HepG2 (cell line): ENCODE data around the gene DBNDD2. TPM values are rescaled to one million over a fixed set of nuclear protein-coding genes. Genes with fewer than 3 reads are reported as not detected.
A peak's percentile ranks its signal among the peaks of the same experiment; 100 is the strongest.

Experiments used
- GLI4 ChIP-seq: sonication (generic); formaldehyde crosslinking; IDR thresholded peaks from 2 replicates; pipeline ENCODE4 v1.5.1; 2020; ENCODE audit warnings: missing genetic modification reagents, mild to moderate bottlenecking, moderate library complexity, borderline replicate concordance
- NFKB2 ChIP-seq: sonication (generic); formaldehyde crosslinking; IDR thresholded peaks from 2 replicates; pipeline ENCODE4 v1.4.0; 2020; ENCODE audit warnings: missing genetic modification reagents, borderline replicate concordance
- SRSF9 ChIP-seq: fragments of 200-400 bp; formaldehyde crosslinking; IDR thresholded peaks from 2 replicates; pipeline ENCODE4 v1.6.1; 2018; ENCODE audit warnings: borderline replicate concordance, mild to moderate bottlenecking, low read depth, low read length; ENCODE audit not compliant: insufficient read depth, poor library complexity, severe bottlenecking
- ZNF138 ChIP-seq: sonication (generic); formaldehyde crosslinking; IDR thresholded peaks from 2 replicates; pipeline ENCODE4 v1.5.0; 2020; ENCODE audit warnings: mild to moderate bottlenecking, low read depth, missing genetic modification reagents
- ZNF891 ChIP-seq: sonication (generic); formaldehyde crosslinking; IDR thresholded peaks from 2 replicates; pipeline ENCODE4 v1.5.0; 2020; ENCODE audit warnings: mild to moderate bottlenecking, missing genetic modification reagents
- ZSCAN22 ChIP-seq: sonication (generic); formaldehyde crosslinking; IDR thresholded peaks from 2 replicates; pipeline ENCODE4 v1.4.0; 2020; ENCODE audit warnings: mild to moderate bottlenecking, missing genetic modification reagents
- polyA plus RNA-seq, 8 experiments: library from polyadenylated mRNA; depleted of rRNA in 3 of 8; stranded (reverse) in 7 of 8; unstranded in 1 of 8; fragments of >200 nt; fragmentation: Illumina TruSeq in 4 of 8; extraction: Trizol in 4 of 8; gene quantifications; 2 replicates each; pipeline versions ENCODE4 v1.2.1 to v1.2.3, GENCODE V29; 2011 to 2016; ENCODE audit warnings: low read depth in 4 of 8, missing spikeins in 1 of 8, mixed read lengths in 1 of 8; ENCODE audit not compliant: insufficient read depth in 1 of 8
- total RNA-seq, 5 experiments: library from RNA; depleted of rRNA; stranded (reverse); fragments of >200 nt; fragmentation: Illumina TruSeq; extraction: Trizol; gene quantifications; 2 replicates each; pipeline ENCODE4 v1.2.3, GENCODE V29; 2016; ENCODE audit warnings: low read depth in 1 of 5
- TF ChIP-seq, protein P1 (sequence below): sonication (generic); formaldehyde crosslinking; IDR thresholded peaks from 2 replicates; pipeline ENCODE4 v1.4.0; 2020; ENCODE audit warnings: missing genetic modification reagents
- TF ChIP-seq, protein P2 (sequence below): sonication (generic); formaldehyde crosslinking; IDR thresholded peaks from 2 replicates; pipeline ENCODE4 v1.5.0; 2020; ENCODE audit warnings: mild to moderate bottlenecking, missing genetic modification reagents, borderline replicate concordance
- TF ChIP-seq, protein P3 (sequence below): sonication (generic); formaldehyde crosslinking; IDR thresholded peaks from 2 replicates; pipeline ENCODE4 v1.8.1; 2023; ENCODE audit warnings: mild to moderate bottlenecking, missing genetic modification reagents, borderline replicate concordance
- TF ChIP-seq, protein P4 (sequence below): sonication (generic); formaldehyde crosslinking; IDR thresholded peaks from 2 replicates; pipeline ENCODE4 v1.5.1; 2020; ENCODE audit warnings: missing genetic modification reagents, mild to moderate bottlenecking, borderline replicate concordance
- TF ChIP-seq, protein P5 (sequence below): sonication (generic); formaldehyde crosslinking; IDR thresholded peaks from 2 replicates; pipeline ENCODE4 v1.4.0; 2020; ENCODE audit warnings: mild to moderate bottlenecking, low read depth, missing genetic modification reagents
- TF ChIP-seq, protein P6 (sequence below): sonication (generic); formaldehyde crosslinking; IDR thresholded peaks from 2 replicates; pipeline ENCODE4 v1.4.0; 2020; ENCODE audit warnings: missing genetic modification reagents, borderline replicate concordance

DBNDD2 gene
- total and polyA plus RNA-seq, 2 of the 13 experiments (the other 11 are each of a cell fraction or from before 2014, with no cell fraction given): 16.7 to 47.6 TPM

DNA sequence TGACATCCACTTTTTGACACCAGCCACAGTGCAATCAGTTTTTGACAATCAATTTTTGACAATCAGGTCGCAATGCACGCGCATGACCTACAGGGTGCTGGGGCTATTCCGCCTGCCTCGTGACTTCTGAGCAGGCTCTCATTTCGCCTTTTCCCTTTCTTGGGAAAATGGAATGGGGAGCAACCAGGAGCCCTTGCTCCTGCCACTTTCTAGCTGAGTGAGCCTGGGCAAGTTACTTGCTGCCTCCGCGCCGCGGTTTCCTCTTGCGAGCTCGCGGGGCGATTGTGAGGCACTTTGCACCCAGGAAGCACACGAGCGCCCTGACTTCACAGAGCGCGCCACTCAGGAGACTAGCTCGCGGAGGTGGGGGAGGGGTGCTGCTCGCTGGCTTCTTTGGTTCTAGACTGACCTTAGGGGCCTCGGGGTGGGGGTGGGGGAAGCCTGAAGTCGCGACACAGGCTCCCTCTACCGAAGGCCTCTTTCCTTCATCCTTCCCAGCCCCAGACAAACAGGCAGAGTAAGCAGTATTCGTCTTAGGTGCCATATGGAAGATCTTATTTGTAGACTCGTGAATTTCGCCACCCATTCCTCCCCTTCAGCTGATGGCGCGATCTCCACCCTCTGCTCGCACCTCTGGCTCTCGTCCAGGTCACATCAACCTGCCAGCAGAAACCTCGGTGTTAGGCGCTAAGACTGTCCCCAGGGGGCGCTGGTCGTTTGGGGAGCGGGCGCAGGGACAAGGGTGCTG lies 34.6 kb upstream of the DBNDD2 start (continued):
- TF ChIP-seq, protein P1, sequence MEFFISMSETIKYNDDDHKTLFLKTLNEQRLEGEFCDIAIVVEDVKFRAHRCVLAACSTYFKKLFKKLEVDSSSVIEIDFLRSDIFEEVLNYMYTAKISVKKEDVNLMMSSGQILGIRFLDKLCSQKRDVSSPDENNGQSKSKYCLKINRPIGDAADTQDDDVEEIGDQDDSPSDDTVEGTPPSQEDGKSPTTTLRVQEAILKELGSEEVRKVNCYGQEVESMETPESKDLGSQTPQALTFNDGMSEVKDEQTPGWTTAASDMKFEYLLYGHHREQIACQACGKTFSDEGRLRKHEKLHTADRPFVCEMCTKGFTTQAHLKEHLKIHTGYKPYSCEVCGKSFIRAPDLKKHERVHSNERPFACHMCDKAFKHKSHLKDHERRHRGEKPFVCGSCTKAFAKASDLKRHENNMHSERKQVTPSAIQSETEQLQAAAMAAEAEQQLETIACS: no peak
- TF ChIP-seq, protein P2, sequence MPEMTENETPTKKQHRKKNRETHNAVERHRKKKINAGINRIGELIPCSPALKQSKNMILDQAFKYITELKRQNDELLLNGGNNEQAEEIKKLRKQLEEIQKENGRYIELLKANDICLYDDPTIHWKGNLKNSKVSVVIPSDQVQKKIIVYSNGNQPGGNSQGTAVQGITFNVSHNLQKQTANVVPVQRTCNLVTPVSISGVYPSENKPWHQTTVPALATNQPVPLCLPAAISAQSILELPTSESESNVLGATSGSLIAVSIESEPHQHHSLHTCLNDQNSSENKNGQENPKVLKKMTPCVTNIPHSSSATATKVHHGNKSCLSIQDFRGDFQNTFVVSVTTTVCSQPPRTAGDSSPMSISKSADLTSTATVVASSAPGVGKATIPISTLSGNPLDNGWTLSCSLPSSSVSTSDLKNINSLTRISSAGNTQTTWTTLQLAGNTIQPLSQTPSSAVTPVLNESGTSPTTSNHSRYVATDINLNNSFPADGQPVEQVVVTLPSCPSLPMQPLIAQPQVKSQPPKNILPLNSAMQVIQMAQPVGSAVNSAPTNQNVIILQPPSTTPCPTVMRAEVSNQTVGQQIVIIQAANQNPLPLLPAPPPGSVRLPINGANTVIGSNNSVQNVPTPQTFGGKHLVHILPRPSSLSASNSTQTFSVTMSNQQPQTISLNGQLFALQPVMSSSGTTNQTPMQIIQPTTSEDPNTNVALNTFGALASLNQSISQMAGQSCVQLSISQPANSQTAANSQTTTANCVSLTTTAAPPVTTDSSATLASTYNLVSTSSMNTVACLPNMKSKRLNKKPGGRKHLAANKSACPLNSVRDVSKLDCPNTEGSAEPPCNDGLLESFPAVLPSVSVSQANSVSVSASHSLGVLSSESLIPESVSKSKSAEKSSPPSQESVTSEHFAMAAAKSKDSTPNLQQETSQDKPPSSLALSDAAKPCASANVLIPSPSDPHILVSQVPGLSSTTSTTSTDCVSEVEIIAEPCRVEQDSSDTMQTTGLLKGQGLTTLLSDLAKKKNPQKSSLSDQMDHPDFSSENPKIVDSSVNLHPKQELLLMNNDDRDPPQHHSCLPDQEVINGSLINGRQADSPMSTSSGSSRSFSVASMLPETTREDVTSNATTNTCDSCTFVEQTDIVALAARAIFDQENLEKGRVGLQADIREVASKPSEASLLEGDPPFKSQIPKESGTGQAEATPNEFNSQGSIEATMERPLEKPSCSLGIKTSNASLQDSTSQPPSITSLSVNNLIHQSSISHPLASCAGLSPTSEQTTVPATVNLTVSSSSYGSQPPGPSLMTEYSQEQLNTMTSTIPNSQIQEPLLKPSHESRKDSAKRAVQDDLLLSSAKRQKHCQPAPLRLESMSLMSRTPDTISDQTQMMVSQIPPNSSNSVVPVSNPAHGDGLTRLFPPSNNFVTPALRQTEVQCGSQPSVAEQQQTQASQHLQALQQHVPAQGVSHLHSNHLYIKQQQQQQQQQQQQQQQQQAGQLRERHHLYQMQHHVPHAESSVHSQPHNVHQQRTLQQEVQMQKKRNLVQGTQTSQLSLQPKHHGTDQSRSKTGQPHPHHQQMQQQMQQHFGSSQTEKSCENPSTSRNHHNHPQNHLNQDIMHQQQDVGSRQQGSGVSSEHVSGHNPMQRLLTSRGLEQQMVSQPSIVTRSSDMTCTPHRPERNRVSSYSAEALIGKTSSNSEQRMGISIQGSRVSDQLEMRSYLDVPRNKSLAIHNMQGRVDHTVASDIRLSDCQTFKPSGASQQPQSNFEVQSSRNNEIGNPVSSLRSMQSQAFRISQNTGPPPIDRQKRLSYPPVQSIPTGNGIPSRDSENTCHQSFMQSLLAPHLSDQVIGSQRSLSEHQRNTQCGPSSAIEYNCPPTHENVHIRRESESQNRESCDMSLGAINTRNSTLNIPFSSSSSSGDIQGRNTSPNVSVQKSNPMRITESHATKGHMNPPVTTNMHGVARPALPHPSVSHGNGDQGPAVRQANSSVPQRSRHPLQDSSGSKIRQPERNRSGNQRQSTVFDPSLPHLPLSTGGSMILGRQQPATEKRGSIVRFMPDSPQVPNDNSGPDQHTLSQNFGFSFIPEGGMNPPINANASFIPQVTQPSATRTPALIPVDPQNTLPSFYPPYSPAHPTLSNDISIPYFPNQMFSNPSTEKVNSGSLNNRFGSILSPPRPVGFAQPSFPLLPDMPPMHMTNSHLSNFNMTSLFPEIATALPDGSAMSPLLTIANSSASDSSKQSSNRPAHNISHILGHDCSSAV (CRISPR knock-in tag): no peak
- peak; percentile 76; the same call in 1 of the 2 replicates for TF ChIP-seq NFKB2 (CRISPR knock-in tag)
- TF ChIP-seq, protein P3, sequence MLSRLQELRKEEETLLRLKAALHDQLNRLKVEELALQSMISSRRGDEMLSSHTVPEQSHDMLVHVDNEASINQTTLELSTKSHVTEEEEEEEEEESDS: no peak
- TF ChIP-seq, protein P4, sequence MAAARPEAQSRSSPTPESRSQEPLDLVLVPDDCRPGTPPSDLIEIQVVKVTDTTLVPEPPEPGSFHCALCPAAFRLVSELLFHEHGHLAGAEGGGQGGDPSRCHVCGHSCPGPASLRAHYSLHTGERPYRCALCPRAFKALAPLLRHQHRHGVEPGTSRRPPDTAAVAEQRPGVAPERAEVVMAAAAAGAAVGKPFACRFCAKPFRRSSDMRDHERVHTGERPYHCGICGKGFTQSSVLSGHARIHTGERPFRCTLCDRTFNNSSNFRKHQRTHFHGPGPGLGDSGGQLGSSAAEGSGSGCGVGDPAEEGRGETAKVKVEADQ (CRISPR knock-in tag): no peak
- TF ChIP-seq GLI4 (CRISPR knock-in tag): no peak
- TF ChIP-seq, protein P5, sequence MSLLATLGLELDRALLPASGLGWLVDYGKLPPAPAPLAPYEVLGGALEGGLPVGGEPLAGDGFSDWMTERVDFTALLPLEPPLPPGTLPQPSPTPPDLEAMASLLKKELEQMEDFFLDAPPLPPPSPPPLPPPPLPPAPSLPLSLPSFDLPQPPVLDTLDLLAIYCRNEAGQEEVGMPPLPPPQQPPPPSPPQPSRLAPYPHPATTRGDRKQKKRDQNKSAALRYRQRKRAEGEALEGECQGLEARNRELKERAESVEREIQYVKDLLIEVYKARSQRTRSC (CRISPR knock-in tag): no peak
- TF ChIP-seq ZSCAN22 (CRISPR knock-in tag): no peak
- TF ChIP-seq ZNF138 (CRISPR knock-in tag): no peak
- TF ChIP-seq SRSF9: no peak
- TF ChIP-seq, protein P6, sequence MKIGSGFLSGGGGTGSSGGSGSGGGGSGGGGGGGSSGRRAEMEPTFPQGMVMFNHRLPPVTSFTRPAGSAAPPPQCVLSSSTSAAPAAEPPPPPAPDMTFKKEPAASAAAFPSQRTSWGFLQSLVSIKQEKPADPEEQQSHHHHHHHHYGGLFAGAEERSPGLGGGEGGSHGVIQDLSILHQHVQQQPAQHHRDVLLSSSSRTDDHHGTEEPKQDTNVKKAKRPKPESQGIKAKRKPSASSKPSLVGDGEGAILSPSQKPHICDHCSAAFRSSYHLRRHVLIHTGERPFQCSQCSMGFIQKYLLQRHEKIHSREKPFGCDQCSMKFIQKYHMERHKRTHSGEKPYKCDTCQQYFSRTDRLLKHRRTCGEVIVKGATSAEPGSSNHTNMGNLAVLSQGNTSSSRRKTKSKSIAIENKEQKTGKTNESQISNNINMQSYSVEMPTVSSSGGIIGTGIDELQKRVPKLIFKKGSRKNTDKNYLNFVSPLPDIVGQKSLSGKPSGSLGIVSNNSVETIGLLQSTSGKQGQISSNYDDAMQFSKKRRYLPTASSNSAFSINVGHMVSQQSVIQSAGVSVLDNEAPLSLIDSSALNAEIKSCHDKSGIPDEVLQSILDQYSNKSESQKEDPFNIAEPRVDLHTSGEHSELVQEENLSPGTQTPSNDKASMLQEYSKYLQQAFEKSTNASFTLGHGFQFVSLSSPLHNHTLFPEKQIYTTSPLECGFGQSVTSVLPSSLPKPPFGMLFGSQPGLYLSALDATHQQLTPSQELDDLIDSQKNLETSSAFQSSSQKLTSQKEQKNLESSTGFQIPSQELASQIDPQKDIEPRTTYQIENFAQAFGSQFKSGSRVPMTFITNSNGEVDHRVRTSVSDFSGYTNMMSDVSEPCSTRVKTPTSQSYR (CRISPR knock-in tag): peak; percentile 43; the same call in 1 of the 2 replicates
- no peak for TF ChIP-seq ZNF891 (CRISPR knock-in tag)
